Endometrial microvascular endothelial cells (primary cell): Measurements from ENCODE around the gene BABAM2. TPM values are rescaled to one million over a fixed set of nuclear protein-coding genes. Genes with fewer than 3 reads are reported as not detected.

Experiments
- in situ Hi-C: cut with HindIII; loops from 2 replicates; pipeline ENCODE4 v1.10.0; 2017; ENCODE audit warnings: low sequenced_read_pairs, low pct_unique_long_range_greater_than_20kb; ENCODE audit errors: inconsistent ontology term
- total RNA-seq: library from RNA; depleted of rRNA; stranded (reverse); fragments of >200 nt; gene quantifications from one replicate; pipeline ENCODE4 v1.2.3, GENCODE V29; 2015; ENCODE audit errors: inconsistent ontology term

BABAM2 gene
- total RNA-seq, 1 donor from 2014 or later, result 24.8 TPM

DNA sequence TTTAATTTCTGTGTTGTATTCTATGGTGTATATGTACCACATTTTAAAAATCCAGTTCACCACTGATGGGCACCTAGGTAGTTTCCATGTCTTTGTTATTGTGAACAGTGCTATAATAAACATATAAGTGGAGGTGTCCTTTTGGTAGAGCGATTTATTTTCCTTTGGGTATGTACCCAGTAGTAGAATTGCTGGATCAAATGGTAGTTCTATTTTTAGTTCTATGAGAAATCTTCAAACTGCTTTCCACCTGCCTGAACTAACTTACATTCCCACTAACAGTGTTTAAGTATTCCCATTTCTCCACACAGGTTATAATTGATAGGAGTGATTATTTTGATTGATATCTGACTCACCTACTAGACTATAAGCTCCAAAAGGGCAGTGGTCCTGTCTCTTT is 148.2 kb downstream of the BABAM2 start:
- in situ Hi-C loops, result no loop called here

GRCh38 chr2:28045676-28046351 is 155.3 kb downstream of the BABAM2 start:
- in situ Hi-C loops, result no loop called here

- in situ Hi-C loops, result no loop called here
These were observed 156.4 kb downstream of the BABAM2 start for GRCh38 chr2:28046921-28047320.

GRCh38 chr2:28047681-28048080 is 157.2 kb downstream of the BABAM2 start:
- in situ Hi-C loops, result no loop called here

DNA sequence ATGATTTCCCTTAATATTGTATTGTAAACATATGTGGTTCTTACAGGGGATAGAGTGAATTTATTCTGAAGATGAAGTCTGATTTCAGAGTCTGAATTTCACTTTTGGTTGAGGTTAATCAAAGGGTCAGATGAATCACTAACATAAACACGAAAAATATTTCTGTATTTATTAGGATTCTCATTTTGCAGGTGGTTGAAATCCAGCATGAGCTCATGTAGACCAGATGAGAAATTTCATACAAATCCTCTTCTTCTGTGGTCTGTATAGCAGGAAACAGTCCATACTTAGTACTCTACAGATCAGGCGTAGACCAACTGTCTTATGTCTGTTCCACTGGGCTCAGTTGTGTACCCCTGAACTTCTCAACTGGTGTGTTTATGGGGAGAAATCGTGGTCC is 157.8 kb downstream of the BABAM2 start:
- in situ Hi-C loops, result no loop called here

GRCh38 chr2:28049416-28049815 is 158.9 kb downstream of the BABAM2 start:
- in situ Hi-C loops, result no loop called here

GRCh38 chr2:28049899-28050298 is 159.4 kb downstream of the BABAM2 start:
- in situ Hi-C loops, result no loop called here

DNA sequence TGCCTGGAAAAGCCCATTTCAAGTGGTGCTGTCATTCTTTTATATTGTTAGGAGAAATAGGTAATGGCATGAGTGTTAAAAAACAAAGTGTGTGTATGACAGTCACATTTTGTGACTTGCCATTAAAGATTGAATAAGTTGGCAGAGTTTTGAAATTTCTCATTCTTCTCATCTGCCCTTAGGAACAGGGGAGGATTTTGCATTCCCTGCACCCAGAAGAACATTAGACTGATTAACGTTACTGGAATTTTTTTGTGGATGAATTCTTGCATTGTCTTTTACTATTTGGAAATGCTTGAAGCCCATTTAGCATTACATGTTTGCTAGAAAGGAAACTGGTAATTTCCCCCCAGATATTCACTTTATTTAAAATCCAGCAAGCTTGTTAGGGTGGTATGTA is 162.2 kb downstream of the BABAM2 start:
- in situ Hi-C loops, result no loop called here

DNA sequence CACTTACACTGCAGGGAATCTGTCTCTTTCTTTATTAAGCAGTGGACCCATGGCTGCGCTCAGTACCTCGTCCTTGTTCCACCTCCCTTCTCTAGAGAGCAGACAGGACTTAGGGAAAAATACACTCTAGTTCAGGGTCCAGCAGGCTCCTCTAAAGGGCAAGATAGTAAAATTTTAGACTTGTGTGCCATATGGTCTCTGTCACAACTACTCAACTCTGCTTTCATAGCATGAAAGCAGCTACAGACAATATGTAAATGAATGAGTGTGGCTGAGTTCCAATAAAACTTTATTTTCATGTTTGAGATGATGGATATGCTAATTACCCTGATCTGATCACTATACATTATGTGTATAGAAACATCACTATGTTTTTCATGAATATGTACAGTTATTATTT is 163.1 kb downstream of the BABAM2 start:
- in situ Hi-C loops, result no loop called here

DNA sequence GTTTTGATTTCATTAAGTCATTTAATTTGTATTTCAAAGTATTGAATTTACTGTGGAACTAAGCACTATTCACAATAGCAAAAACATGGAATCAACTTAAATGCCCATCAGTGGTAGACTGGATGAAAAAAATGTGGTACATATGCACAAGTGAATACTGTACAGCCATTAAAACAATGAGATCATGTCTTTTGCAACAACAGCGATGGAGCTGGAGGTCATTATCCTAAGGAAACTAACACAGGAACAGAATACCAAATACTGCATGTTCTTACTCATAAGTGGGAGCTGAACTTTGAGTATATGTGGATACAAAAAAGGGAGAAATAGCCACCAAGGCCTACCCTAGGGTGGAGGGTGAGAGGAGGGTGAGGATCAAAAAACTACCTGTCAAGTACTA is 164.4 kb downstream of the BABAM2 start:
- in situ Hi-C loops, result no loop called here

DNA sequence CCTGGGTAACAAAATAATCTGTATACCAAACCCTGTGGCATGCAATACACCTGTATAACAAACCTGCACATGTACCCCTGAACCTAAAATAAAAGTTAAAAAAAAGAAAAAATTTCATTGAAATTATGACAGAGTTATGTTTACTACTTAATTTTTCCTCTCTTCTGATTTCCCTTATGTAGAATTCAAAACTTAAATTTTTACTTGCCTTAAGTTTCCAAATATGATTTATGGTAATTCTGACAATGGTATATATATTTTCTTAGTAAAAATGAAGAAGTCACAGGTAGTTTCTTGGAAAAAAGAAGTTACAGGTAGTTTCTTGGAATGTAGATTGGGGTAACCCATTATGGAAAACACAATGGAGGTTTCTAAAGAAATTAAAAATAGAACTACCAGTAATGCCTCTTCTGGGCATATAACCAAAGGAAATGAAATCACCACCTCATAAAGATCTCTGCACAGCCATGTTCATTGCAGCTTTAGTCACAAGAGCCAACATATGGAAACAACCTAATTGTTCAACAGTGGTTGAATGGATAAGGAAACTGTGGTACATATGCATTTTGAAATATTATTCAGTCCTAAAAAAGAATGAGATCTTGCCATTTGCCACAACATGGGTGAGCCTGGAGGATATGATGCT is 164.9 kb downstream of the BABAM2 start:
- in situ Hi-C loops, result no loop called here

DNA sequence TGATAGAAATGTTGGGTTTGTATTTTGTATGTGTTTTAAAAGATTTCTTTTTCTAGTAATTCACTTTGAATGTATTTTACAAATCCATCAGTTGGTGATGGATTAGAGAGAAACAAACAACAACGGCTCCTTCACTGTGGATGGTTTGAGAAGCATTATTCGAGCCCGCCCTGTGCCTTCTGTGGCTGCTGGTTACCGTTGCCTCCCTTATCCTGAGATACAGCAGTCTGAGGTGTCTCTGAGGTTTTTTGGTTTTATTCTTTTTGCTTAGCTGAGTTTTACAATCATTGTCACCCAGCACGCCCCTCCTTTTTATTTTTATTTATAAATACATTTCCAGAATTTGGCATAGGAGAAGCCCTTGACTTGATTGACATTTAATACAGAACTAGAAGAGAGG is 168.3 kb downstream of the BABAM2 start:
- in situ Hi-C loops, result no loop called here

- in situ Hi-C loops, result no loop called here
These were observed 172.3 kb downstream of the BABAM2 start for GRCh38 chr2:28062867-28063266.

DNA sequence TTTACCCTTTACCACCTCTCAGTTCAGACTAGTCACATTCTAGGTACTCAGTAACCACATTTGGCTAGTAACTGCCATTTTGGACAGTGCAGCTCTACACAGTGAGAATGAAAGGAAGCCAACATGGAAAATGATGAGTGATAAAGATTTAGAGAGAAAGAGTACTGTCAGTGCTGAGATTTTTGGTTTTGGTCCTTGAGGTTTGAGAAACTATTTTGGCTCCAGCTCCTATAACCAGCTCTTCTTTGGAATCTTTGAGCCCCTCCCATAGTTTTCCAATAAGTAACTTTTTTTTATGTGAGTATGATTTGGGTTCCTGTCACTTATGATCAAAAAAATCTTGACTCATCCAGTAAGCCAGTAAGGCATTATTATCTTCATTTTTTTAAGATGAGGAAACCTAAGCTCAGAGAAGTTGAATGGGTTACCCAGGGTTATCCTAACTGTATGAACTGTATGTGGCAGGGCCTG is 173.0 kb downstream of the BABAM2 start:
- in situ Hi-C loops, result no loop called here

- in situ Hi-C loops, result no loop called here
These were observed 177.1 kb downstream of the BABAM2 start for GRCh38 chr2:28067602-28068001.

DNA sequence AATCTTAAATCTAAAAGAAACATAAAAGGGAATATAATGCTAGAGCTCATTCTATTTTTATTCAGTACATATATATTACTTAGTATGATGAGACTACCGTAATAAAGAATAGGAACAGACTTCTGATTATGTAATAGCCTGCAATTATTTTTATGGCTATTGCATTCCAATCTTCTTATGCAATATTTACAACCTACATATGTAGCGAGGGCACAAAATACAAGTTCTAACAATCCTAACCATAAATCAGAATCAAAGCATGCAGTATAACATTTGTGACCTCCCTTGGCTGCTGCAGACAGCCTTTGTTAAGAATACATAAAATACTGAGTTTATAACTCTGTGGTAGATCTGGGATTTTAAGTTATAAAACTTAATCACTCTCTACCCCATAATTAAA is 177.6 kb downstream of the BABAM2 start:
- in situ Hi-C loops, result no loop called here

DNA sequence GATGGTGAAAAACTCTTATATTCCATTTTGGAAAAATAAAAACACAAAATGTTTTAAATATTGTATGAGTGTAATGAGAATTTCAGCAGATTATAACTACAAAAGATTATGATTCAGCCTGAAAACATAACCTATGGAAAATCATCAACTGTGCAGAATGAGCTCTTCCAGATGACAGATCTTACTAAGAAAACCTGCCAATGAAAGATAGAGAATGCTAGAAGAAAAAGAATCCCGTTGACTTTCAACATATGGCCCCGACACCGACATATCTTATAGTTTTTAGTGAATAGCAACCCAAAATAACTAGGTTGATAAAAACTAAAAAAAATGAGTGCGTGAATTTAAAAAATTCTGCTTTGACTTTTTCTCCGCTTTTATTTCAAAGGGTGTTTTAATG is 178.0 kb downstream of the BABAM2 start:
- in situ Hi-C loops, result no loop called here

DNA sequence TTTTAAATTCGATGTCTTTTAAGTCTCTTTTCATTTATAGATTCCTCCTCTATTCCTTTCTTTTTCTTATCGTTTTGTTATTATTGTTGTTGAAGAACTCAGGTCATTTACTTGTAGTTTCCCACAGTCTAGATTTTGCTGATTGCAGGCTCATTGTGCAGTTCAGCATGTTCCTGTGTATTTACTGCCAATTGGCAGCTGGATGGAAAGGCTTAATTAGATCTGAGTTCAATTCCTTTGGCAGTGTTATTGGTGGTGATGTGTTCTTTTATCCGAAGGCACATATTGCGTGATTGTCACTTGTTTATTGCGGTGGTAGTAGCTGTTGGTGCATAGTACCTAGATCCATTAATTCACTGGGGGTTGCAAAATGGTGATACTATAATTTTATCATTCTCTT is 180.7 kb downstream of the BABAM2 start:
- in situ Hi-C loops, result no loop called here

GRCh38 chr2:28074137-28074536 is 183.6 kb downstream of the BABAM2 start:
- in situ Hi-C loops, result no loop called here

DNA sequence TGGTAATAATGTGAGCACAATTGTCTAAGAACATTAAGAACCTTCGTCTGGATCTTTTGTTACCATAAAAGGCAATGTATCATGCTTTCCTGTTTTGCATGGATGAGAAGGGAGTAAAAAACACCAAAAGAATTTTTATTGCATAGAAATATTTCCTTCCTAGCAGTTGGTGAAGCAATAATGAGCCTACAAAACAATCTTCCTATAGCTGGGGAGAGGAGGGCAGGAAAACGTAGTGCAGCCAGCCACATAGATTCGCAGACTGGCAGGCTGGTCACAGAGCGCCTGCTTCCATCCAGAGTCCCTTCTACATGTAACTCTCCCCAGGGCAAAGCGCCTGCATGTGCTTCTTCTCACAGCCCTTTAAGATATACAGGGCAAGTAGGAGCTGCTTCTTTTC is 190.4 kb downstream of the BABAM2 start:
- in situ Hi-C loops, result no loop called here

DNA sequence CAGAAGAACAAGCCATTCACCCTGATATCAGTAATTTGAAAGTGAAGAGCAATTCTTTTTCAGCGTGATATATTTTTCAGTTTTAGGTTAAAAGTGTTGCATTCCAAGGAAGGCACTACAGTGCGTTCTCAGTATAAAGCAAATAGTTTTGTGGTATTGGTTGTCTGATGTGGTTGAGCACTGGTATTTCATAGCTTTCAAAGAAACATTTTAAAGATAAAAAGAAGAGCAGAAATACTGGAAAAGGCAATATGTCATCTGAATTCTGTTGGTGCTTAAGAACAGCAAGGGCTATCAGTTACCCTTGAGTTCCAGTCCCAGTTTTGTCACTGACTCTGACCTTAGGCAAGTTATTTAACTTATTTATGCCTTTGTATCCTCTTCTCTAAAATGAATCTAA is 191.6 kb downstream of the BABAM2 start:
- in situ Hi-C loops, result no loop called here
